Hepatocyte (in vitro differentiated cells): ENCODE results near the gene NSMCE1. TPM values are rescaled to one million over a fixed set of nuclear protein-coding genes. Genes with fewer than 3 reads are reported as not detected.

Source experiments
- DNase-seq: peaks from one replicate; pipeline ENCODE4 v3.0.0-alpha.2; 2016; ENCODE audit warnings: low spot score
- H2AFZ ChIP-seq: fragments of 200-600 bp; sonication (generic); 2 replicates; pipeline ENCODE4 v1.6.0; 2016; ENCODE audit warnings: antibody characterized with exemption, mild to moderate bottlenecking
- H3K27ac ChIP-seq: fragments of 200-600 bp; sonication (generic); 2 replicates; pipeline ENCODE4 v1.5.1; 2016; ENCODE audit warnings: mild to moderate bottlenecking
- H3K27me3 ChIP-seq: fragments of 200-600 bp; sonication (generic); 2 replicates; pipeline ENCODE4 v1.6.1; 2016
- H3K36me3 ChIP-seq: fragments of 200-600 bp; sonication (generic); replicated peaks from 2 replicates; pipeline ENCODE4 v1.5.1; 2016; ENCODE audit warnings: low read depth; ENCODE audit not compliant: insufficient read depth
- H3K4me1 ChIP-seq: fragments of 200-600 bp; sonication (generic); 2 replicates; pipeline ENCODE4 v1.5.1; 2016; ENCODE audit warnings: mild to moderate bottlenecking, moderate library complexity; ENCODE audit not compliant: insufficient read depth
- H3K4me2 ChIP-seq: fragments of 200-600 bp; sonication (generic); 2 replicates; pipeline ENCODE4 v1.6.0; 2016
- H3K4me3 ChIP-seq: fragments of 200-600 bp; sonication (generic); 2 replicates; pipeline ENCODE4 v1.5.1; 2016; ENCODE audit warnings: mild to moderate bottlenecking
- H3K79me2 ChIP-seq: fragments of 200-600 bp; sonication (generic); 2 replicates; pipeline ENCODE4 v1.6.0; 2017; ENCODE audit warnings: mild to moderate bottlenecking
- H3K9me2 ChIP-seq: fragments of 200-600 bp; sonication (generic); replicated peaks from 2 replicates; pipeline ENCODE4 v1.6.0; 2017; ENCODE audit warnings: mild to moderate bottlenecking; ENCODE audit not compliant: insufficient read depth
- H3K9me3 ChIP-seq: fragments of 200-600 bp; sonication (generic); 2 replicates; pipeline ENCODE4 v1.5.1; 2016; ENCODE audit warnings: low read depth, mild to moderate bottlenecking
- H4K20me1 ChIP-seq: fragments of 200-600 bp; sonication (generic); 2 replicates; pipeline ENCODE4 v1.6.0; 2016; ENCODE audit warnings: mild to moderate bottlenecking; ENCODE audit not compliant: insufficient read depth, poor library complexity, severe bottlenecking
- EZH2 ChIP-seq: fragments of 200-600 bp; sonication (generic); IDR thresholded peaks from 2 replicates; pipeline ENCODE4 v1.6.1; 2016; ENCODE audit warnings: antibody characterized with exemption, mild to moderate bottlenecking, borderline replicate concordance
- EZH2phosphoT487 ChIP-seq: fragments of 200-600 bp; sonication (generic); IDR thresholded peaks from one replicate; pipeline ENCODE4 v1.6.1; 2018; ENCODE audit warnings: antibody characterized with exemption, mild to moderate bottlenecking, low read depth, moderate library complexity; ENCODE audit not compliant: unreplicated experiment, severe bottlenecking
- WGBS: methylation state at CpG from one replicate; pipeline ENCODE4 v1.1.6; 2016; ENCODE audit warnings: low lambda C conversion rate; ENCODE audit errors: missing lambda C conversion rate; 5-methylcytosine and 5-hydroxymethylcytosine counted together
- polyA plus RNA-seq: library from polyadenylated mRNA; unstranded; fragments of >200 nt; fragmentation: Nextera tagmentation; extraction: Ambion mirVana; gene quantifications from 2 replicates; pipeline ENCODE4 v1.2.1, GENCODE V29; 2016
- total RNA-seq: library from RNA; depleted of rRNA; stranded (reverse); fragments of >200 nt; gene quantifications from 2 replicates; pipeline ENCODE4 v1.2.3, GENCODE V29; 2014
- TF ChIP-seq, protein P1 (sequence below): fragments of 200-600 bp; sonication (generic); IDR thresholded peaks from 2 replicates; pipeline ENCODE4 v1.5.1; 2016; ENCODE audit warnings: antibody characterized with exemption, mild to moderate bottlenecking; ENCODE audit not compliant: poor library complexity

The NSMCE1 gene
- total and polyA plus RNA-seq, 2 experiments from 2014 or later = 35.0 to 58.2 TPM

GRCh38 chr16:27257271-27257670 is 11.3 kb downstream of the NSMCE1 start:
- TF ChIP-seq EZH2 (no peak), EZH2phosphoT487 (no peak)
- TF ChIP-seq, protein P1, sequence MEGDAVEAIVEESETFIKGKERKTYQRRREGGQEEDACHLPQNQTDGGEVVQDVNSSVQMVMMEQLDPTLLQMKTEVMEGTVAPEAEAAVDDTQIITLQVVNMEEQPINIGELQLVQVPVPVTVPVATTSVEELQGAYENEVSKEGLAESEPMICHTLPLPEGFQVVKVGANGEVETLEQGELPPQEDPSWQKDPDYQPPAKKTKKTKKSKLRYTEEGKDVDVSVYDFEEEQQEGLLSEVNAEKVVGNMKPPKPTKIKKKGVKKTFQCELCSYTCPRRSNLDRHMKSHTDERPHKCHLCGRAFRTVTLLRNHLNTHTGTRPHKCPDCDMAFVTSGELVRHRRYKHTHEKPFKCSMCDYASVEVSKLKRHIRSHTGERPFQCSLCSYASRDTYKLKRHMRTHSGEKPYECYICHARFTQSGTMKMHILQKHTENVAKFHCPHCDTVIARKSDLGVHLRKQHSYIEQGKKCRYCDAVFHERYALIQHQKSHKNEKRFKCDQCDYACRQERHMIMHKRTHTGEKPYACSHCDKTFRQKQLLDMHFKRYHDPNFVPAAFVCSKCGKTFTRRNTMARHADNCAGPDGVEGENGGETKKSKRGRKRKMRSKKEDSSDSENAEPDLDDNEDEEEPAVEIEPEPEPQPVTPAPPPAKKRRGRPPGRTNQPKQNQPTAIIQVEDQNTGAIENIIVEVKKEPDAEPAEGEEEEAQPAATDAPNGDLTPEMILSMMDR = no peak

GRCh38 chr16:27256861-27257260 is 11.7 kb downstream of the NSMCE1 start:
- 97% methylated on average over 3 of the region's 3 CpGs for WGBS
- TF ChIP-seq, protein P1 = no peak
- TF ChIP-seq EZH2 (no peak), EZH2phosphoT487 (no peak)

More at GRCh38 chr16:27257271-27257670, 11.3 kb downstream of the NSMCE1 start:
- DNase-seq = no peak
- Histone ChIP-seq H3K9me2 (no peaks in the 10 kb centered on the region), H4K20me1 (no peaks in the 10 kb centered on the region), H3K4me1 (peaks cover 8% of the 10 kb centered on the region), H3K9me3 (no peaks in the 10 kb centered on the region), H3K4me2 (no peak overlapping the region), H3K79me2 (peaks cover 9% of the 10 kb centered on the region), H2AFZ (no peak overlapping the region), H3K36me3 (no peaks in the 10 kb centered on the region), H3K4me3 (no peak overlapping the region), H3K27ac (no peak overlapping the region), H3K27me3 (no peaks in the 10 kb centered on the region)
- WGBS = 96% methylated on average over 14 of the region's 14 CpGs

GRCh38 chr16:27254262-27254811 is 14.2 kb downstream of the NSMCE1 start:
- Histone ChIP-seq H3K36me3 (no peaks in the 10 kb centered on the region), H3K4me2 (no peak overlapping the region), H3K9me3 (no peaks in the 10 kb centered on the region), H3K4me1 (peaks cover 8% of the 10 kb centered on the region), H3K4me3 (no peak overlapping the region), H3K79me2 (peaks cover 4% of the 10 kb centered on the region), H3K9me2 (no peaks in the 10 kb centered on the region), H3K27me3 (no peaks in the 10 kb centered on the region), H2AFZ (no peak overlapping the region), H4K20me1 (no peaks in the 10 kb centered on the region), H3K27ac (no peak overlapping the region)
- no peak for DNase-seq
- WGBS = 95% methylated on average over 3 of the region's 3 CpGs
- TF ChIP-seq, protein P1 = no peak
- TF ChIP-seq EZH2phosphoT487 (no peak), EZH2 (no peak)

More at GRCh38 chr16:27256861-27257260, 11.7 kb downstream of the NSMCE1 start:
- no peaks in the 10 kb centered on the region for H3K9me2 ChIP-seq
- H3K4me3 ChIP-seq = no peak overlapping the region
- peaks cover 9% of the 10 kb centered on the region for H3K79me2 ChIP-seq
- H3K4me2 ChIP-seq = no peak overlapping the region
- no peaks in the 10 kb centered on the region for H4K20me1 ChIP-seq
- H3K4me1 ChIP-seq = peaks cover 8% of the 10 kb centered on the region
- no peak overlapping the region for H2AFZ ChIP-seq
- no peaks in the 10 kb centered on the region for H3K27me3 ChIP-seq
- no peak for DNase-seq
- no peaks in the 10 kb centered on the region for H3K9me3 ChIP-seq
- no peaks in the 10 kb centered on the region for H3K36me3 ChIP-seq
- H3K27ac ChIP-seq = no peak overlapping the region

- H3K36me3 ChIP-seq = no peaks in the 10 kb centered on the region
- no peaks in the 10 kb centered on the region for H3K9me2 ChIP-seq
- no peak for DNase-seq
- TF ChIP-seq, protein P1 = no peak
- TF ChIP-seq EZH2 (no peak), EZH2phosphoT487 (no peak)
- peaks cover 6% of the 10 kb centered on the region for H3K4me1 ChIP-seq
- H3K79me2 ChIP-seq = no peaks in the 10 kb centered on the region
- H2AFZ ChIP-seq = no peak overlapping the region
- no peak overlapping the region for H3K4me3 ChIP-seq
- no peaks in the 10 kb centered on the region for H3K27me3 ChIP-seq
- H3K27ac ChIP-seq = peak overlapping the region; percentile 12
- H4K20me1 ChIP-seq = no peaks in the 10 kb centered on the region
- no peaks in the 10 kb centered on the region for H3K9me3 ChIP-seq
- no peak overlapping the region for H3K4me2 ChIP-seq
- 90% methylated on average over 6 of the region's 6 CpGs for WGBS
These were observed 15.0 kb downstream of the NSMCE1 start for GRCh38 chr16:27253526-27253930.
